PC-9 (cell line): ENCODE measurements around the gene MAP3K13. TPM values are rescaled to one million over a fixed set of nuclear protein-coding genes. Genes with fewer than 3 reads are reported as not detected.

Experiments
- BruUV-seq: library from RNA; stranded (reverse); fragments of 400-500 nt; replicated peaks from 2 replicates; lab custom pipeline; 2021; lab: Mats Ljungman, UMichigan
- CTCF ChIA-PET: fragments of 300-600 bp; sonication (Branson Sonifier 250); formaldehyde crosslinking; loops from one replicate; lab custom pipeline; 2022; ENCODE audit warnings: antibody characterized with exemption; lab: Charles Lee
- POLR2A ChIA-PET: fragments of 300-600 bp; sonication (Branson Sonifier 250); formaldehyde crosslinking; loops from one replicate; lab custom pipeline; 2022; ENCODE audit warnings: antibody characterized with exemption; ENCODE audit not compliant: unreplicated experiment; lab: Charles Lee
- DNase-seq, 2 experiments: peaks; one replicate each; pipeline versions ENCODE4 v3.0.0 to v3.0.0-alpha.2; 2015 to 2022; ENCODE audit warnings: mixed read lengths in 1 of 2
- H2AFZ ChIP-seq: fragments of 200-600 bp; sonication (generic); 2 replicates; pipeline ENCODE4 v1.8.1; 2017; ENCODE audit warnings: antibody characterized with exemption
- H3F3A ChIP-seq: fragments of 200-600 bp; sonication (generic); 2 replicates; pipeline ENCODE4 v1.8.1; 2017; ENCODE audit warnings: antibody characterized with exemption, mild to moderate bottlenecking, low read depth; ENCODE audit not compliant: insufficient read depth
- H3K27ac ChIP-seq: fragments of 200-600 bp; sonication (generic); 2 replicates; pipeline ENCODE4 v1.6.1; 2016; ENCODE audit warnings: mixed run types
- H3K27me3 ChIP-seq: fragments of 200-600 bp; sonication (generic); 2 replicates; pipeline ENCODE4 v1.6.1; 2016; ENCODE audit warnings: low read depth, mixed run types; ENCODE audit not compliant: insufficient read depth
- H3K36me3 ChIP-seq: fragments of 200-600 bp; sonication (generic); 2 replicates; pipeline ENCODE4 v1.6.1; 2016; ENCODE audit warnings: low read depth, mixed run types
- H3K4me1 ChIP-seq: fragments of 200-600 bp; sonication (generic); replicated peaks from 2 replicates; pipeline ENCODE4 v1.6.1; 2016; ENCODE audit warnings: mixed run types; ENCODE audit not compliant: insufficient read depth
- H3K4me2 ChIP-seq: fragments of 200-600 bp; sonication (generic); 2 replicates; pipeline ENCODE4 v1.6.1; 2017; ENCODE audit warnings: mixed run types
- H3K4me3 ChIP-seq: fragments of 200-600 bp; sonication (generic); 2 replicates; pipeline ENCODE4 v1.6.1; 2016; ENCODE audit warnings: mixed run types
- H3K79me2 ChIP-seq: fragments of 200-600 bp; sonication (generic); 2 replicates; pipeline ENCODE4 v1.6.1; 2017; ENCODE audit warnings: low read depth, mixed run types
- H3K9me2 ChIP-seq: fragments of 200-600 bp; sonication (generic); 2 replicates; pipeline ENCODE4 v1.8.1; 2017; ENCODE audit warnings: mild to moderate bottlenecking; ENCODE audit not compliant: insufficient read depth
- H3K9me3 ChIP-seq: fragments of 200-600 bp; sonication (generic); 2 replicates; pipeline ENCODE4 v1.8.1; 2016; ENCODE audit warnings: low read depth; ENCODE audit not compliant: insufficient read depth
- H4K20me1 ChIP-seq: fragments of 200-600 bp; sonication (generic); 2 replicates; pipeline ENCODE4 v1.8.1; 2017; ENCODE audit not compliant: insufficient read depth
- CTCF ChIP-seq: fragments of 200-600 bp; sonication (generic); conservative IDR thresholded peaks from 2 replicates; pipeline ENCODE4 v1.6.1; 2017; ENCODE audit warnings: mixed run types, antibody characterized with exemption, mild to moderate bottlenecking, moderate library complexity
- EZH2 ChIP-seq: fragments of 200-600 bp; sonication (generic); IDR thresholded peaks from 2 replicates; pipeline ENCODE4 v1.8.0; 2017; ENCODE audit warnings: antibody characterized with exemption, low read depth
- intact Hi-C: fragments of 100-400 bp; cut with micrococcal nuclease; formaldehyde crosslinking; loops from one replicate; pipeline ENCODE4 v1.10.0; 2022; ENCODE audit not compliant: unreplicated experiment
- total RNA-seq: library from RNA; stranded (reverse); gene quantifications from 2 replicates; pipeline ENCODE4 v1.2.3, GENCODE V29; 2021

Gene MAP3K13
- total RNA-seq, 1 experiment from 2014 or later, result 65.5 TPM

- no peak overlapping the region for H2AFZ ChIP-seq
- H3K79me2 ChIP-seq, result no peaks in the 10 kb centered on the region
- no TSS peak for BruUV-seq
- H3F3A ChIP-seq, result no peaks in the 10 kb centered on the region
- no peak for DNase-seq
- no peak overlapping the region for H3K4me2 ChIP-seq
- peaks cover 3% of the 10 kb centered on the region; the same call in 1 of the 2 replicates for H3K36me3 ChIP-seq
- TF ChIP-seq CTCF (no peak), EZH2 (no peak)
- no peaks in the 10 kb centered on the region for H3K9me3 ChIP-seq
- no peaks in the 10 kb centered on the region for H3K27me3 ChIP-seq
- no peak overlapping the region for H3K27ac ChIP-seq
- CTCF ChIA-PET, result interaction anchor here (0.5 to 0.6 kb wide), 2 partner anchors 12 to 128 kb away, joined by 4 to 6 read pairs; no protein-coding TSS in a partner anchor
- H3K4me3 ChIP-seq, result no peak overlapping the region
- intact Hi-C loops, result no loop called here
- POLR2A ChIA-PET, result interaction anchor here (0.7 kb wide), 1 partner anchor 381 kb away, joined by 3 read pairs; no protein-coding TSS in a partner anchor
- H4K20me1 ChIP-seq, result no peaks in the 10 kb centered on the region
- no peaks in the 10 kb centered on the region for H3K4me1 ChIP-seq
- no peaks in the 10 kb centered on the region for H3K9me2 ChIP-seq
Measured at GRCh38 chr3:185508335-185508991, 145.5 kb downstream of the MAP3K13 start.

- Histone ChIP-seq H4K20me1 (no peaks in the 10 kb centered on the region), H3K27ac (no peak overlapping the region), H3K4me1 (no peaks in the 10 kb centered on the region), H3K9me3 (no peaks in the 10 kb centered on the region), H3K27me3 (no peaks in the 10 kb centered on the region), H3K79me2 (no peaks in the 10 kb centered on the region), H3K4me2 (no peak overlapping the region), H3F3A (no peaks in the 10 kb centered on the region), H3K4me3 (no peak overlapping the region), H3K9me2 (no peaks in the 10 kb centered on the region), H2AFZ (no peak overlapping the region), H3K36me3 (peaks cover 7% of the 10 kb centered on the region; the same call in 1 of the 2 replicates)
- CTCF ChIA-PET, result interaction anchor here (0.7 kb wide), 1 partner anchor 1067 kb away, joined by 3 read pairs; no protein-coding TSS in a partner anchor
- BruUV-seq, result no TSS peak
- TF ChIP-seq EZH2 (no peak), CTCF (no peak)
- POLR2A ChIA-PET, result no interaction called here
- intact Hi-C loops, result no loop called here
- no peak for DNase-seq
Measured at GRCh38 chr3:185511711-185512110, 148.8 kb downstream of the MAP3K13 start.

GRCh38 chr3:185517387-185518130, 154.6 kb downstream of the MAP3K13 start:
- BruUV-seq, result no TSS peak

More at GRCh38 chr3:185517387-185518130, 154.6 kb downstream of the MAP3K13 start:
- Histone ChIP-seq H3K4me1 (no peaks in the 10 kb centered on the region), H2AFZ (no peak overlapping the region), H4K20me1 (no peaks in the 10 kb centered on the region), H3K27me3 (no peaks in the 10 kb centered on the region), H3K36me3 (peaks cover 23% of the 10 kb centered on the region; the same call in 1 of the 2 replicates), H3K4me2 (no peak overlapping the region), H3K9me3 (no peaks in the 10 kb centered on the region), H3K79me2 (no peaks in the 10 kb centered on the region), H3K4me3 (no peak overlapping the region), H3F3A (peaks cover 7% of the 10 kb centered on the region; the same call in 1 of the 2 replicates), H3K27ac (no peak overlapping the region), H3K9me2 (no peaks in the 10 kb centered on the region)
- CTCF ChIA-PET, result no interaction called here
- intact Hi-C loops, result no loop called here
- TF ChIP-seq EZH2 (no peak), CTCF (no peak)
- POLR2A ChIA-PET, result no interaction called here
- no peak for DNase-seq
